HG03159 (cell line): ENCODE data around the gene MRNIP.
"Not testable (repeated sequence)": the region's sequence is repeated elsewhere in the genome, so short reads cannot be mapped to it uniquely, and the experiment has no call there.

Experiments used
- ATAC-seq: cut with Tn5 transposase; IDR thresholded peaks from one replicate; pipeline ENCODE4 v1.9.1; 2021; ENCODE audit warnings: mild to moderate bottlenecking, moderate library complexity; ENCODE audit not compliant: unreplicated experiment

The MRNIP gene

GRCh38 chr5:179795049-179795862, 63.4 kb downstream of the MRNIP start:
- ATAC-seq: no peak

- ATAC-seq: no peak
Measured at GRCh38 chr5:179794575-179794974, 64.0 kb downstream of the MRNIP start.

- no peak for ATAC-seq
Measured at GRCh38 chr5:179794171-179794570, 64.4 kb downstream of the MRNIP start.

- no peak for ATAC-seq
Measured at GRCh38 chr5:179793468-179794139, 65.0 kb downstream of the MRNIP start, which contains the start of gene LTC4S. Gene LTC4S (plus strand): TSS chr5:179793986. CDS start chr5:179794081, 95 bp downstream.

GRCh38 chr5:179792612-179793467, 65.8 kb downstream of the MRNIP start:
- ATAC-seq: no peak

- no peak for ATAC-seq
Measured at GRCh38 chr5:179791881-179792611, 66.6 kb downstream of the MRNIP start.

- ATAC-seq: not testable (repeated sequence)
Measured at GRCh38 chr5:179789278-179789677, 69.3 kb downstream of the MRNIP start.

GRCh38 chr5:179788193-179788854, 70.3 kb downstream of the MRNIP start:
- ATAC-seq: no peak
